Stimulated activated naive CD4-positive, alpha-beta T cell treated with Interleukin-2 at 50 U/mL for 16 hours (primary cell): ENCODE measurements around the gene KRTAP2-3.
"Not testable (repeated sequence)": the region's sequence is repeated elsewhere in the genome, so short reads cannot be mapped to it uniquely, and the experiment has no call there.

Experiments used
- DNase-seq: peaks from one replicate; lab custom pipeline; 2025; lab: John Stamatoyannopoulos, UW

Gene KRTAP2-3

DNA sequence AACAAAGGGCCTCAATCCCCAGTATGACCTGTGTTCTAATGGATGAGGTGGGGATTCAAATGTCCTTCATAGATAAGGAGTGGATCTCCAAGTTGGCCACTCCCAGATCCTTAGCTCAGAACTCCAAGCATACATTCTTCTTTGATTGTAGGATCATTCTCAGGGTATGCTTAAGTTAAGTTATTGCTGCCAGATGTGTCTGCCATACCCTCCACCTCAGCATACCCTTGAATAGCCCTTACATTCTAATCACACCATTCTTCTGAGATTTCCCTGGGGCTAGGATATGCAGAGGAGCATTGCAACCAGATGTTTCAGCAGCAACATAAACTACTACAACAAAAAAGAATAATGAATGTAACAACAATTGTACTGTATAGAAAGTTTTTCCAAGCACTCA is 7.4 kb upstream of the KRTAP2-3 start:
- DNase-seq: no peak

DNA sequence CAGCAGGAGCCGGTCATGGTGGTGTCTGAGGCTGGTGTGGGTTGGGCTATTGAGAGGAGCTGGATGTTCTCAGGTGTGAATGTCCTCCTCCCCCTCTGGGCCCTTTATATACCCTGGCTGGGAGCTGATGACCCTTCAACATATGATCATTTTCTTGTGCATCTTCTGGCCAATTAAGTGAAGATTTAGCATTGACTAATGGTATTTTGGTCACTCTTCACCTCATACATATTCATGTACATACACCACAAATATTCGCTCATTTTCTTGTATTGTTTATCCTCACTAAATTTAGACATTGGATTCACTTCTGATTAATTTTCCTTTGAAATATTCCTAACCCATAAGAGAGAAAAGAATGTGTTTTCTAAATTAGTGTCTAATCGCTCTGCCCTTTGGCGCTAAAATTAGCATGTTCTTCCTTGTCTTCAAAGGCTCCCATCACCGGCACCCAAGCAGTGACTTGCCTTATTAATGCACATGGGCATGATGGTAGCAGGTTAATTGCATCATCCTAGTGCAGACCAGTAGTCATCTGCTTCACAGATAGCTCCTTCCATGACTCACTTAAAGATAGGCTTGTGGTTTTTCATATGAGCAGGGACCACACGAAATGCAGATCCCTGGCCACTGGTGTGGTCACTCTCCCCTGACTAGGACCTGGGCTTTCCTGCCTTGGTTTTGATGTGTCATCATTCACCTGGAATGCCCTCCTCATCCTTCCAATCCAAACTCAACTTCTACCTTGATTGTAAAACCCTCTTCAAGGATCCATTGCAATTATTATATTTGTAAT is 6.1 kb upstream of the KRTAP2-3 start, which contains the start of gene KRTAP2-4:
KRTAP2-4 (minus strand) TSS at position 51 of the 796 bp plus-strand sequence; CDS start at position 17, 34 bp downstream.
- no peak for DNase-seq

DNA sequence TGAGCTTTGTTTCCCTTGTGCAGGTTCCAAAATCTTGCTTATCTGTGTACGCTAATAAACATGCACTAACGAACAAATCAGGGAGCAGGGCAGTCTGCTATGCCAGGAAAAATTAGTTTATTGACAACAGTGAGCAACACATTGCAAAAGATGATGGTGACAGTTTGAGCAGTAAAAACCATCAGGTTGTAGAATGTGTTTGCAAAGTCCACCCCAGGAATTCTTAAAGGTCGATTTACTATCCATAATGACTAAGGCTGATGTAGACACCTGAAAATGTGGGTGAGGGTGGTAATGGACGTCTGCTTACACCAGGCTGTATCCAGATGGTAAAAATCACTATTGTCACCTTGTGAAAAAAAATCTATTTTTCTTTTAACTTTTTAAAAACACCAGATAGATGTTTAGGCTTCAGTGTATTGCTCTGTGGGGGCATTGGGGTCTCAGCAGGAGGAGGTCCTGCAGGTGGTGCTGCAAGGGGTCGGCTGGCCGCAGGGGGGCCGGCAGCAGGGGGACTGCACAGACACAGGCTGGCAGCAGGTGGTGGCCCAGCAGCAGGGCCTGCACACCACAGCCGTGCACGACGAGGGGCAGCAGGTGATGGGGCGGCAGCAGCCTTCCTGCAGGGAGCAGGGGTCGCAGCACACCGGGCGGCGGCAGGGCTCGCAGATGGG is 5.2 kb upstream of the KRTAP2-3 start:
- not testable (repeated sequence) for DNase-seq

DNA sequence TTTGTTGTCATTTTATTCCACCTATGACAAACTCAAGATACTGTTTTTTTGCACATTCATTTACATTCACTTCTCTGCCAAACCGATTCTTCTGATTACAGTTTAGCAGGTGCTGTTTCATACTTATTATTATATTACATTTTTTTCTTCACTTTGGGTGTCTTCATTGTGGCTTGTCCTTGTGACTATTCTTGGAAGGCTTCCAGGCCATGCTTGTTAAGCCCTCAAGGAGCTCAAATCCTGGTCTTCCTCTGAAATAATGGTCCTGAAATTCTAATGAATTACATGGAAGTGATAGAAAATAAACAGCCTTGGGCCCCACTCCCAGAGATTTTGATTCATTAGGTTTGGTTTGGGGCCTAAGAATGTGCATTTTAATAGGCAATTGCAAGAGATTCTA is 4.4 kb upstream of the KRTAP2-3 start:
- DNase-seq: no peak

DNA sequence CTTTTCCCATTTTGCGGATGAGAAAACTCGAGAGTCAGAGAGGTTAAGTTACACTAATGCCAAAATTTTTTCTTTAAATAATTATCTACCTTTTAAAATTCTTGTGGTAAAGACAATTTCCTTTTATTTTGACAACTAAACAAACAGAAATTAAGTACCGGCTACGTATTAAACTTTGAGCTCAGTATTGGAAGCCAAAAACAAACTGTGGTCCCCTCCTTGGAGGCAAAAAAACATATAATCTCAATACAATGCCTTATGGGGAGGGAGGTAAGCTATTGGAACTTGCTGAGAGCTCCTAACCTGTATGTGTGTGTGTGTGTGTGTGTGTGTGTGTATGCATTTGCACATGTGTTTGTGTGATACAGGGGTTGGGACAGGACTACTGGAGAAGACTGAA is 3.5 kb upstream of the KRTAP2-3 start:
- DNase-seq: no peak

DNA sequence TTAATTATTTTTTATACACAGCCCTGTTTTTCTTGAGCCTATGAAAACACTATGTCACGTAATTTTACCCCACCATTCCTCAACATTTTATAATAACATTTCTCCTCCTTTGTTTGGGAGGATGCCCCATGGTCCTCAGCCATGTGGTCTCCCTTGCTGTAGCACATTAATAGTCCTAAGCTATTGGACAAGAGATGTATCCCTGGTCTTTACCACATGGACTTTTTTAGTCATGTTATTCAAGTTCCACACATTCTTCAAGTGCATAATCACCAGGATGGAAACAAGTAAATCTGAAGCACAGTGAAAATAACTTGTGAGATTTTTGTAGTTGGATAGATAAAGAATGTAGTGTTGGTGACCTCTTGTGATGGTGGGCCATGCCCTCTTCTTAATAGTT is 2.0 kb upstream of the KRTAP2-3 start:
- DNase-seq: no peak

DNA sequence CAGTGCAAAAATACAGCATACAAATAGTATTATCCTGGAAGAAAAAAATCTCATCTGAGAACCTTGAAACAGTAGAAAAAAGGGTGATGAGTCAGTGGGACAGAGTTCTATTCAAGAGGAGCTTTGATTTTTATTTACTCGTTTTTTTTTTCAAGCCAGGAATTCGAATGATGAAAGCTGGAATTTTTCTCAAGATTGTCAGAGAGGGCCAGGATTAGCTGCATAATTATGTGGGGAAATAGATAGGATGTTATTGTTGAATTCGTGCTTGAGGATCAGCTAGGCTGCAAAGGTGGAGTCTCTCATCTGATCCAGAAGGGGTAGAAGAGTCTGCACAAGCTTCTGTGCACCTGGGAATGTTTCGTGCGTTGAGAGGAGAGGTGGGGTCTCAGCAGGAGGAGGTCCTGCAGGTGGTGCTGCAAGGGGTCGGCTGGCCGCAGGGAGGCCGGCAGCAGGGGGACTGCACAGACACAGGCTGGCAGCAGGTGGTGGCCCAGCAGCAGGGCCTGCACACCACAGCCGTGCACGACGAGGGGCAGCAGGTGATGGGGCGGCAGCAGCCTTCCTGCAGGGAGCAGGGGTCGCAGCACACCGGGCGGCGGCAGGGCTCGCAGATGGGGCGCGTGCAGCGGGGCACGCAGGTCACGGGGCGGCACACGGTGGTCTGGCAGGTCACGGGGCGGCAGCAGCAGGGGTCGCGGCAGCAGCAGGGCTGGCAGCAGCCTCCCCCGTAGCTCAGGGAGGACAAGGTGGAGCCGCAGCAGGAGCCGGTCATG is 450 bp downstream of the KRTAP2-3 start:
- not testable (repeated sequence) for DNase-seq

DNA sequence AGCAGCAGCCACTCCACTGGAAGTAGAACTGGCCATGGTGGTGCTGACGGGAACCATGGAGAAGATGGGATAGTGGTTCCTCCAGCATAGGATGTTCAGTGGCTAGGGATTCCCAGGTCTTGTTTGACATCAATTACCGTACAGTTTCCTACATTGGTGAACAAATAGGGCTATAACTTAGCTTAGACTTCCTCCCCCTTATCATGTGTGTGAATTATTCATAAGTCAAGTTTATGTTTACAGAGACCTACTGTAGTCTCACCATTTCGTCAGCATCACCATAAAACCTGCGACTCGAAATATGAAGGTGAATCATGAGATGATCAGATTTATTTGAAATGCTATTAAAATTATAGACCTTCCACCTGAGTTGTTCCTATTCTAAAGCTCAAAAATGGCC is 1.2 kb downstream of the KRTAP2-3 start:
- DNase-seq: no peak

DNA sequence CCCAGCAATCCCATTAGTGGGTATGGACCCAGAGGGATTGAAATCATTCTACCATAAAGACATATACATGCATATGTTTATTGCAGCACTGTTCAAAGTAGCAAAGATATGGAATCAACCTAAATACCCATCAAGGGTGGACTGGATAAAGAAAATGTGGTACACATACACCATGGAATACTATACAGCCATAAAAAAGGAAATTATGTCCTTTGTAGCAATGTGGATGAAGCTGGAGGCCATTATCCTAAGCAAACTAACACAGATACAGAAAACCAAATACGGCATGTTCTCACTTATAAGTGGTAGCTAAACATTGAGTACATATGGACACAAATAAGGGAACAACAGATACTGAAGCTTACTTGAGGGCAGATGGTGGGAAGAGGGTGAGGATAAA is 2.4 kb downstream of the KRTAP2-3 start:
- DNase-seq: no peak

DNA sequence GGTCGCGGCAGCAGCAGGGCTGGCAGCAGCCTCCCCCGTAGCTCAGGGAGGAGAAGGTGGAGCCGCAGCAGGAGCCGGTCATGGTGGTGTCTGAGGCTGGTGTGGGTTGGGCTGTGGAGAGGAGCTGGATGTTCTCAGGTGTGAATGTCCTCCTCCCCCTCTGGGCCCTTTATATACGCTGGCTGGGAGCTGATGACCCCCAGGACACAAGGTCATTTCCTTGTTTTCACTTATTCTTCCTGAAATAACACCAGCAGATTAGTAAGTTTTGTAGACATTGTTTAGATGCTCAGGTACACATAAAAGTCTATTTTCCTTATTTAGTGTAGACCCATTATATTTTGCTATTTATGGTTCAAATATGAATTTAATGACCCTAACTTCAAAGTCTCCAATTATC is 4.8 kb downstream of the KRTAP2-3 start, which contains the start of gene KRTAP2-2:
KRTAP2-2 (minus strand) TSS at position 101 of the 400 bp plus-strand sequence; CDS start at position 82, 19 bp downstream.
- DNase-seq: not testable (repeated sequence)

DNA sequence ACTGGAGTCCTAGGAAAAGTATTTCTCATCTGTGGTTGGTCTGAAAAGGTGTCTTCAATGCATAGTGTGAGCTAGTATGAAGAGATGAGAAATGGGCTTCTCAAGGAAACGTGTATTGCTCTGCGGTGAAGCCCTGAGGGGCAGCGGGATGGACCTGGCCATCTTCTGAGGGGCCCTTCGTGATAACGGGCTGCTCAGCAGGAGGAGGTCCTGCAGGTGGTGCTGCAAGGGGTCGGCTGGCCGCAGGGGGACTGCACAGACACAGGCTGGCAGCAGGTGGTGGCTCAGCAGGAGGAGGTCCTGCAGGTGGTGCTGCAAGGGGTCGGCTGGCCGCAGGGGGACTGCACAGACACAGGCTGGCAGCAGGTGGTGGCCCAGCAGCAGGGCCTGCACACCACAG is 5.4 kb downstream of the KRTAP2-3 start:
- not testable (repeated sequence) for DNase-seq

DNA sequence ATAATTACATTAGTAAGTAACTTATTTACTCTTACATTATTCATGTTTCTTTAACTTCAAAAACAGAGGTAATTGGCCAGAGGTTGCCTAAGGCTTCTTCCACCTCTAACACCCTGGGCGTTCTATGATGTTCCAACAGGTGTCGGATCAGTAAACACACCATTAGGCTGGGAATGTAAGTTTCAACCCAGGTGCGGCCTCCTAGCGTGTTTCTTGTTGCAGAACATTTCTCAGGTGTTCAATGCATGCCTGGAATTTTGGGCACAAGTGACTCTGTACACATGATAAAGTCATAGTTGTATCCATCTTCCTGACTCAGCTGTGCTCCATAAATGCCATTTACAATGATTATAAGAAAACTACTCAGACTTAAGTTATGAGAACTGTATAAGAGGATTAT is 5.9 kb downstream of the KRTAP2-3 start:
- no peak for DNase-seq

DNA sequence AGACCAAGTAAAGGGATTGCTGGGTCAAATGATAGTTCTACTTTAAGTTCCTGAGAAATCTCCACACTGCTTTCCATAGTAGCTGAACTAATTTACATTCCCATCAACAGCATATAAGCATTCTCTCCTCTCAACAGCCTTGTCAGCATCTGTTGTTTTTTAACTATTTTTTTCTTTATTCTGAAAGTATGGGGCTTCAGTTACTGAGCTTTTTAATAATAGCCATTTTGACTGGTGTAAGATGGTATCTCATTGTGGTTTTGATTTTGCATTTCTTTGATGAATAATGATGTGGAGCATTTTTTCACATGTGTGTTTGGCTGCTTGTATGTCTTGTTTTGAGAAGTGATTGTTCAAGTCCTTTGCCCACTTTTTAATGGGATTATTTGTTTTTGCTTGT is 7.3 kb downstream of the KRTAP2-3 start:
- DNase-seq: no peak

DNA sequence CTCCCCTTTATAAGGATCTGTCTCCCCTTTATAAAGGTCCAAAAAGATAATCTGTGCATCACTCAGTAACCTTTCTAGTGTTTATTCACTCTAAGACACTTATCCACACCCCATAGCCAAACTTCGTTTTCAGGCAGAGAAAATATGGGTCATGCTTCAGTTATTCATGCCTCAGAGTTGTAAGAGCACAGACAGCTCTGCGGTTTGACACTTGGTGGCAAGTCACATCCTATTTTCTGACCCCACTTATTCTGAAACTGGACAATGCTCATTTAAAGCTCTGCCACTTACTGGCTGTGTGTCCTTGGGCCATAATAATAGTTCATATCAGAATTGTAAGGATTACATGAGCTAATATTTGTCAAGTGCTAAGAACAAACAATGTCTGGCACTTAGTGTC is 10.8 kb downstream of the KRTAP2-3 start:
- DNase-seq: no peak

DNA sequence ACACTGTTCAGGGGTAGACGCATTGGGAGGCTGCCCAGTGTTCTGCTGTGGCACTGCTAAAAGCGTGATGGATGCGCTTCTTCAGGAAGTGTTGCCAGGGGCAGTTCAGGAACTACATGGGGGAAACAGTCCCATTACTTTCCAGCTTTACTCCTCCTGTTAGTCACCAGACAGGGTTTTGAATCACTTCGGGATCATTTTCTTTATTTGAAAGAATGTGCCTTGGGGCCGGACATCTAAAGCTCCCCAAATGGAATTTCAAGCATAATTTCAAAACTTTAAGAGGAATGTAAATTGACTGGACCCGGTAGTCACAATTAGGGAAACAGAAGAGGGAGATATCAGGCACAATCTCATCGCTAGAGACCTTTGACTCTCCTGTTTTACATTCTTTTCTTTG is 11.5 kb downstream of the KRTAP2-3 start:
- no peak for DNase-seq

DNA sequence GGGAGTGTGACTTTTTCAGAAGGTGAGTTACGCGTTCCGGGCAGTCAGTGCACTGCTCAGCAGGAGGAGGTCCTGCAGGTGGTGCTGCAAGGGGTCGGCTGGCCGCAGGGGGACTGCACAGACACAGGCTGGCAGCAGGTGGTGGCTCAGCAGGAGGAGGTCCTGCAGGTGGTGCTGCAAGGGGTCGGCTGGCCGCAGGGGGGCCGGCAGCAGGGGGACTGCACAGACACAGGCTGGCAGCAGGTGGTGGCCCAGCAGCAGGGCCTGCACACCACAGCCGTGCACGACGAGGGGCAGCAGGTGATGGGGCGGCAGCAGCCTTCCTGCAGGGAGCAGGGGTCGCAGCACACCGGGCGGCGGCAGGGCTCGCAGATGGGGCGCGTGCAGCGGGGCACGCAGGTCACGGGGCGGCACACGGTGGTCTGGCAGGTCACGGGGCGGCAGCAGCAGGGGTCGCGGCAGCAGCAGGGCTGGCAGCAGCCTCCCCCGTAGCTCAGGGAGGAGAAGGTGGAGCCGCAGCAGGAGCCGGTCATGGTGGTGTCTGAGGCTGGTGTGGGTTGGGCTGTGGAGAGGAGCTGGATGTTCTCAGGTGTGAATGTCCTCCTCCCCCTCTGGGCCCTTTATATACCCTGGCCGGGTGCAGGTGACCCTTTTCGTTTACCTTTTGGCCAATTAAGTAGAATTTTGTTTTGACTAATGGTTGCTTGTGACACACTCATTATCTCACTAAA is 13.0 kb downstream of the KRTAP2-3 start, which contains the start of gene KRTAP2-1:
KRTAP2-1 (minus strand) TSS at position 582 of the 731 bp plus-strand sequence; CDS start at position 533, 49 bp downstream.
- not testable (repeated sequence) for DNase-seq

DNA sequence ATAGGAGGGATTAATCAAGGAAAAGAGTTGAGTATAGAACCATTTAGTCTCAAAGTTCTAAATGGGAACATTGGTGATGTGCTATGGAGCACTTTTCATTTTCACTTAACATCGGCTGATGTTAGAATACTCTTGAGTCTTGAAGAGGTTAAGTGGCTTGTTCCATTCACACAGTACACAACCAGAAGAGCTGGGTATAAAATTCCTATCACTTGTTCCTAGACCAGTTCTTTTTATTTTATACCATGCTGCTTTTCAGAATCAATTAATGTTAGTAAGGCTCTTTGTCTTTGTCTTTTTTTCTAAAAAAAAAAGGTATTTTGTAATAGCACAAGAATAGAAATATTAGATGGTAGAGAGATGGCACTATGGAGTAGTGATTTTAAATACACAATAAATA is 17.0 kb downstream of the KRTAP2-3 start:
- DNase-seq: no peak

DNA sequence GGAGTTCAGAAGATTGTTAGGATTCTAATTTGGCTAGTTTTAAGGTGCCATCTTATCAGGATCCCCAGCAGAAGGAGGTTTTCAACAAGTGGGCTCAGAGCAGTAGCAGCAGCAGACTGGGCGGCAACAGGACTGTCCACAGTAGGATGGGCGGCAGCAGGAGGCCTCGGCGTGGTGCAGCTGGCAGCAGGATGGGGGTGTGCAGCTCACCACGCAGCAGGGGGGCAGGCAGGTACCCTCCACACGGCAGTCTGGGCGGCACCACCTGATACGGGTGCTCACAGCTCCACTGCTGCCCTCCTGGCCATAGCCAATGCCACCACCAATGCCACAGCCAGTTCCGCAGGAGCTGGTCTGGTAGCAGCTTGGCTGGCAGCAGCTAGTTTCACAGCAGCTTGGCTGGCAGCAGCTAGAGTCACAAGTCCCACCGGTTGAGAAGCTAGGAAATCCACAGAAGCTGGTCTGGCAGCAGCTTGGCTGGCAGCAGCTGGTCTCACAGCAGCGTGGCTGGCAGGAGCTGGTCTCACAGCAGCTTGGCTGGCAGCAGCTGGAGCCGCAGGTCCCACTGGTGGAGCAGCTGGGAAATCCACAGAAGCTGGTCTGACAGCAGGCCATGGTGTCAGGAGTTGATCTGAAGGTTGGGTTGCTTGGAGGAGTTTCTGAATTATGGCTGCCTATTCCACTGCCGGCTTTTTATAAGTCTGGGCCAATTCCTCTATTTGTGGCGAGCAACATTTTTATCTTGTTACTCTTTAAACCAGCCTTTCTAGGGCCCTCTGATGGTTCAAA is 18.9 kb downstream of the KRTAP2-3 start, which contains the start of gene KRTAP1-1:
KRTAP1-1 (minus strand) TSS at position 668 of the 789 bp plus-strand sequence; CDS start at position 615, 53 bp downstream.
- DNase-seq: not testable (repeated sequence)

DNA sequence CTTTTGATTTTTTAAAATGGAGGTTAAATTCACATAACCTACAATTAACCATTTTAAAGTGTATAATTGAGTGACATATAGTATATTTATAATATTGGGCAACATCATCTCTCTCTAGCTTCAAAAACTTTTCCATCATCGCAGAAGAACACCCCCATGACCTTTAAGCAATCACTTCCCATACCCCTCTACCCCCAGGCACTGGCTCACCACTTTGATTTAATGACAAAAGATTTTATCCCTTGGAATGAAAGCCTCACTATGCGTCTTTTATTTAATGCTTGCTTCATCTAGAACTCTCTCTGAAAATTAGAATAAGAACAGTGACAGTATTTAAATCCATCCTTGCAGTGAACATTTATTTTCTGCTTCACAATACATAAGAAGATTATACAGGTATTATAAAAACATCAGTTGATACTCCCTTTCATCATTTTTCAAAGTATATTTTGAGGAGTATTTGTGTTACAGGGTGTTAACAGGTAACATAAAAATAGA is 22.0 kb downstream of the KRTAP2-3 start:
- no peak for DNase-seq

DNA sequence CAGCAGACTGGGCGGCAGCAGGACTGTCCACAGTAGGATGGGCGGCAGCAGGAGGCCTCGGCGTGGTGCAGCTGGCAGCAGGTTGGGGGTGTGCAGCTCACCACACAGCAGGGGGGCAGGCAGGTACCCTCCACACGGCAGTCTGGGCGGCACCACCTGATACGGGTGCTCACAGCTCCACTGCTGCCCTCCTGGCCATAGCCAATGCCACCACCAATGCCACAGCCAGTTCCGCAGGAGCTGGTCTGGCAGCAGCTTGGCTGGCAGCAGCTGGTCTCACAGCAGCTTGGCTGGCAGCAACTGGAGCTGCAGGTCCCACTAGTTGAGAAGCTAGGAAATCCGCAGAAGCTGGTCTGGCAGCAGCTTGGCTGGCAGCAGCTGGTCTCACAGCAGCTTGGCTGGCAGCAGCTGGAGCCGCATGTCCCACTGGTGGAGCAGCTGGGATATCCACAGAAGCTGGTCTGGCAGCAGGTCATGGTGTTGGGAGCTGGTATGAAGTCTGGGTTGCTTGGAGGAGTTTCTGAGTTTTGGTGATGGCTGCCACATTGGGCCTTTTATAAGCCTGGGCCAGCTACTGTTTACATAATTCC is 25.5 kb downstream of the KRTAP2-3 start, which contains the start of gene KRTAP1-3:
KRTAP1-3 (minus strand) TSS at position 529 of the 590 bp plus-strand sequence; CDS start at position 476, 53 bp downstream.
- DNase-seq: not testable (repeated sequence)
